ENCODE data around the gene ALDH1L2.
"Not testable (repeated sequence)": the region's sequence is repeated elsewhere in the genome, so short reads cannot be mapped to it uniquely, and the experiment has no call there.

Gene ALDH1L2

GRCh38 chr12:105102673-105103072 is 18.4 kb upstream of the ALDH1L2 start:
- TF ChIP-seq TAF1 (IDR thresholded peaks at IDR 0.05; ENCODE audit: borderline replicate concordance, low read depth, low read length) (no peak), POLR2AphosphoS5 (IDR thresholded peaks at IDR 0.05; ENCODE audit: low read depth, low read length) (no peak), POLR2A (IDR thresholded peaks at IDR 0.05; ENCODE audit: low read depth, low read length) (no peak)
- no peak for FAIRE-seq
- DNase-seq (ENCODE audit: insufficient read length): no peak

- FAIRE-seq: no peak
- no peak for DNase-seq (ENCODE audit: insufficient read length)
- TF ChIP-seq POLR2A (IDR thresholded peaks at IDR 0.05; ENCODE audit: low read depth, low read length) (no peak), TAF1 (IDR thresholded peaks at IDR 0.05; ENCODE audit: borderline replicate concordance, low read depth, low read length) (no peak), POLR2AphosphoS5 (IDR thresholded peaks at IDR 0.05; ENCODE audit: low read depth, low read length) (no peak)
These were observed 16.7 kb upstream of the ALDH1L2 start for GRCh38 chr12:105100998-105101397.

GRCh38 chr12:105100207-105100985 is 16.1 kb upstream of the ALDH1L2 start:
- no peak for TF ChIP-seq TAF1 (IDR thresholded peaks at IDR 0.05; ENCODE audit: borderline replicate concordance, low read depth, low read length)
- TF ChIP-seq POLR2A (IDR thresholded peaks at IDR 0.05; ENCODE audit: low read depth, low read length): no peak
- TF ChIP-seq POLR2AphosphoS5 (IDR thresholded peaks at IDR 0.05; ENCODE audit: low read depth, low read length): no peak
- no peak for FAIRE-seq
- DNase-seq (ENCODE audit: insufficient read length): no peak

- no peak for FAIRE-seq
- DNase-seq (ENCODE audit: insufficient read length): no peak
- TF ChIP-seq POLR2AphosphoS5 (IDR thresholded peaks at IDR 0.05; ENCODE audit: low read depth, low read length) (no peak), TAF1 (IDR thresholded peaks at IDR 0.05; ENCODE audit: borderline replicate concordance, low read depth, low read length) (no peak), POLR2A (IDR thresholded peaks at IDR 0.05; ENCODE audit: low read depth, low read length) (no peak)
These were observed 15.1 kb upstream of the ALDH1L2 start for GRCh38 chr12:105099356-105099755.

- not testable (repeated sequence) for DNase-seq (ENCODE audit: insufficient read length); FAIRE-seq
These were observed 11.1 kb upstream of the ALDH1L2 start for GRCh38 chr12:105095338-105095737.

GRCh38 chr12:105092336-105092735 is 8.1 kb upstream of the ALDH1L2 start:
- DNase-seq (ENCODE audit: insufficient read length) (no peak), FAIRE-seq (no peak)
- TF ChIP-seq TAF1 (IDR thresholded peaks at IDR 0.05; ENCODE audit: borderline replicate concordance, low read depth, low read length) (no peak), POLR2AphosphoS5 (IDR thresholded peaks at IDR 0.05; ENCODE audit: low read depth, low read length) (no peak)

GRCh38 chr12:105091476-105092206 is 7.4 kb upstream of the ALDH1L2 start:
- no peak for TF ChIP-seq POLR2AphosphoS5 (IDR thresholded peaks at IDR 0.05; ENCODE audit: low read depth, low read length)
- TF ChIP-seq TAF1 (IDR thresholded peaks at IDR 0.05; ENCODE audit: borderline replicate concordance, low read depth, low read length): no peak
- no peak for TF ChIP-seq POLR2A (IDR thresholded peaks at IDR 0.05; ENCODE audit: low read depth, low read length)
- FAIRE-seq (no peak), DNase-seq (ENCODE audit: insufficient read length) (no peak)

- DNase-seq (ENCODE audit: insufficient read length): no peak
- FAIRE-seq: no peak
These were observed 6.1 kb upstream of the ALDH1L2 start for GRCh38 chr12:105090361-105090760.

GRCh38 chr12:105089817-105090216 is 5.6 kb upstream of the ALDH1L2 start:
- DNase-seq (ENCODE audit: insufficient read length): no peak
- no peak for TF ChIP-seq POLR2AphosphoS5 (IDR thresholded peaks at IDR 0.05; ENCODE audit: low read depth, low read length)
- no peak for TF ChIP-seq TAF1 (IDR thresholded peaks at IDR 0.05; ENCODE audit: borderline replicate concordance, low read depth, low read length)
- TF ChIP-seq POLR2A (IDR thresholded peaks at IDR 0.05; ENCODE audit: low read depth, low read length): no peak
- FAIRE-seq: no peak

More at GRCh38 chr12:105090361-105090760, 6.1 kb upstream of the ALDH1L2 start:
- no peak for TF ChIP-seq TAF1 (IDR thresholded peaks at IDR 0.05; ENCODE audit: borderline replicate concordance, low read depth, low read length)
- TF ChIP-seq POLR2AphosphoS5 (IDR thresholded peaks at IDR 0.05; ENCODE audit: low read depth, low read length): no peak
- no peak for TF ChIP-seq POLR2A (IDR thresholded peaks at IDR 0.05; ENCODE audit: low read depth, low read length)

GRCh38 chr12:105085501-105085900 is 1.2 kb upstream of the ALDH1L2 start:
- FAIRE-seq (no peak), DNase-seq (ENCODE audit: insufficient read length) (no peak)
- TF ChIP-seq POLR2AphosphoS5 (IDR thresholded peaks at IDR 0.05; ENCODE audit: low read depth, low read length) (no peak), TAF1 (IDR thresholded peaks at IDR 0.05; ENCODE audit: borderline replicate concordance, low read depth, low read length) (no peak), POLR2A (IDR thresholded peaks at IDR 0.05; ENCODE audit: low read depth, low read length) (no peak)

- TF ChIP-seq POLR2A (IDR thresholded peaks at IDR 0.05; ENCODE audit: low read depth, low read length) (no peak), TAF1 (IDR thresholded peaks at IDR 0.05; ENCODE audit: borderline replicate concordance, low read depth, low read length) (no peak), POLR2AphosphoS5 (IDR thresholded peaks at IDR 0.05; ENCODE audit: low read depth, low read length) (no peak)
- FAIRE-seq: no peak
- no peak for DNase-seq (ENCODE audit: insufficient read length)
These were observed 630 bp downstream of the ALDH1L2 start for GRCh38 chr12:105083551-105084105.

GRCh38 chr12:105083031-105083430 is 1.2 kb downstream of the ALDH1L2 start:
- FAIRE-seq: no peak
- TF ChIP-seq TAF1 (IDR thresholded peaks at IDR 0.05; ENCODE audit: borderline replicate concordance, low read depth, low read length): no peak
- no peak for TF ChIP-seq POLR2A (IDR thresholded peaks at IDR 0.05; ENCODE audit: low read depth, low read length)
- no peak for TF ChIP-seq POLR2AphosphoS5 (IDR thresholded peaks at IDR 0.05; ENCODE audit: low read depth, low read length)
- DNase-seq (ENCODE audit: insufficient read length): no peak

All from GM12892 (cell line).